Right lobe of liver (tissue), 6 donors: ENCODE results near the gene OTUD5. TPM values are rescaled to one million over a fixed set of nuclear protein-coding genes. Genes with fewer than 3 reads are reported as not detected.

Experiments
- ATAC-seq, 4 donors: fragments of 200-7000 bp; cut with Tn5 transposase; one replicate each; pipeline ENCODE4 v1.9.1; 2020; ENCODE audit warnings: mild to moderate bottlenecking in 4 of 4, moderate library complexity in 4 of 4
- DNase-seq, 3 donors: peaks; one replicate each; pipeline ENCODE4 v3.0.0-alpha.2; 2020
- H3K27ac ChIP-seq, 3 donors: fragments of 200-600 bp; one replicate each; pipeline ENCODE4 v1.8.0; 2022
- H3K27me3 ChIP-seq, 2 donors: fragments of 200-600 bp; one replicate each; pipeline ENCODE4 v1.8.0; 2022
- H3K36me3 ChIP-seq, 4 donors: fragments of 200-600 bp; sonication (generic) in 1 of 4; one replicate each; pipeline versions ENCODE4 v1.5.1 to v1.8.0; 2017 to 2022; ENCODE audit warnings: control low read depth in 1 of 4
- H3K4me1 ChIP-seq, 4 donors: fragments of 200-600 bp; sonication (generic) in 1 of 4; one replicate each; pipeline versions ENCODE4 v1.5.1 to v1.8.0; 2017 to 2022; ENCODE audit warnings: control low read depth in 1 of 4
- H3K4me3 ChIP-seq, 3 donors: fragments of 200-600 bp; one replicate each; pipeline ENCODE4 v1.8.0; 2022
- H3K9me3 ChIP-seq, 4 donors: fragments of 200-600 bp; sonication (generic) in 1 of 4; one replicate each; pipeline versions ENCODE4 v1.5.1 to v1.8.0; 2017 to 2022; ENCODE audit warnings: control low read depth in 1 of 4
- POLR2A ChIP-seq: fragments of 450-650 bp; IDR thresholded peaks from one replicate; pipeline ENCODE4 v1.6.1; 2017; ENCODE audit warnings: antibody characterized with exemption, mild to moderate bottlenecking
- WGBS: methylation state at CpG from one replicate; pipeline ENCODE4 v1.1.6; 2018; ENCODE audit warnings: low coverage, low lambda C conversion rate; ENCODE audit not compliant: insufficient coverage; ENCODE audit errors: missing lambda C conversion rate; 5-methylcytosine and 5-hydroxymethylcytosine counted together
- intact Hi-C, 2 donors: fragments of 100-400 bp; cut with DNase I; formaldehyde crosslinking; loops; one replicate each; pipeline versions ENCODE4 v1.11.2 to v1.14.1; 2022
- total RNA-seq, 6 experiments: library from RNA; depleted of rRNA in 2 of 6; stranded (reverse); fragments of >200 nt in 2 of 6; fragmentation: NEBNext Ultra II Directional in 3 of 6; extraction: Animal tissue kit (Norgen Biotek cat#: 25700) in 3 of 6; gene quantifications; one replicate each; pipeline versions ENCODE4 v1.1.0 to v1.2.4, GENCODE V29; 2016 to 2023
- TF ChIP-seq, protein P1 (sequence below), 4 donors: fragments of 200-600 bp in 3 of 4; fragments of 450-650 bp in 1 of 4; IDR thresholded peaks; one replicate each; pipeline versions ENCODE4 v1.5.1 to v1.8.0; 2016 to 2022; ENCODE audit warnings: antibody characterized with exemption in 4 of 4, mild to moderate bottlenecking in 2 of 4
- donor health status: DM: no; HTN: yes; CAD: no.
- donor health status: DM: no; HTN: no; CAD: no.
- donor health status: DM: no; HTN: no; CAD: no.
- donor health status: DM: no; HTN: yes; CAD: no.
- donor health status: DM: no; HTN: yes; CAD: no.

Gene OTUD5
- total RNA-seq, 6 experiments from 2014 or later, result 14.4 to 24.1 (median 21.6) TPM

- no peaks in the 10 kb centered on the region for H3K4me1 ChIP-seq
- TF ChIP-seq, protein P1, sequence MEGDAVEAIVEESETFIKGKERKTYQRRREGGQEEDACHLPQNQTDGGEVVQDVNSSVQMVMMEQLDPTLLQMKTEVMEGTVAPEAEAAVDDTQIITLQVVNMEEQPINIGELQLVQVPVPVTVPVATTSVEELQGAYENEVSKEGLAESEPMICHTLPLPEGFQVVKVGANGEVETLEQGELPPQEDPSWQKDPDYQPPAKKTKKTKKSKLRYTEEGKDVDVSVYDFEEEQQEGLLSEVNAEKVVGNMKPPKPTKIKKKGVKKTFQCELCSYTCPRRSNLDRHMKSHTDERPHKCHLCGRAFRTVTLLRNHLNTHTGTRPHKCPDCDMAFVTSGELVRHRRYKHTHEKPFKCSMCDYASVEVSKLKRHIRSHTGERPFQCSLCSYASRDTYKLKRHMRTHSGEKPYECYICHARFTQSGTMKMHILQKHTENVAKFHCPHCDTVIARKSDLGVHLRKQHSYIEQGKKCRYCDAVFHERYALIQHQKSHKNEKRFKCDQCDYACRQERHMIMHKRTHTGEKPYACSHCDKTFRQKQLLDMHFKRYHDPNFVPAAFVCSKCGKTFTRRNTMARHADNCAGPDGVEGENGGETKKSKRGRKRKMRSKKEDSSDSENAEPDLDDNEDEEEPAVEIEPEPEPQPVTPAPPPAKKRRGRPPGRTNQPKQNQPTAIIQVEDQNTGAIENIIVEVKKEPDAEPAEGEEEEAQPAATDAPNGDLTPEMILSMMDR (IDR thresholded peaks at IDR 0.05), result no peak
- TF ChIP-seq POLR2A, result no peak
- WGBS, result 20% methylated on average over 14 of the region's 28 CpGs
- H3K27me3 ChIP-seq, result no peaks in the 10 kb centered on the region
- peak; percentile 9 to 45 (median 24) for ATAC-seq
- H3K36me3 ChIP-seq, result peaks cover 0 to 12% (median 6%) of the 10 kb centered on the region in 4 donors
- H3K27ac ChIP-seq, result no peak within 1 kb of the TSS
- no peaks in the 10 kb centered on the region for H3K9me3 ChIP-seq
- intact Hi-C loops, result no loop called here
- DNase-seq, result no peak
- no peak within 1 kb of the TSS for H3K4me3 ChIP-seq
Measured at GRCh38 chrX:48971249-48972219, 14.1 kb upstream of the OTUD5 start, which contains the start of gene KCND1. Gene KCND1, minus strand, starts transcription at chrX:48971844. Its CDS starts 1,573 bp downstream, at chrX:48970271.

DNA sequence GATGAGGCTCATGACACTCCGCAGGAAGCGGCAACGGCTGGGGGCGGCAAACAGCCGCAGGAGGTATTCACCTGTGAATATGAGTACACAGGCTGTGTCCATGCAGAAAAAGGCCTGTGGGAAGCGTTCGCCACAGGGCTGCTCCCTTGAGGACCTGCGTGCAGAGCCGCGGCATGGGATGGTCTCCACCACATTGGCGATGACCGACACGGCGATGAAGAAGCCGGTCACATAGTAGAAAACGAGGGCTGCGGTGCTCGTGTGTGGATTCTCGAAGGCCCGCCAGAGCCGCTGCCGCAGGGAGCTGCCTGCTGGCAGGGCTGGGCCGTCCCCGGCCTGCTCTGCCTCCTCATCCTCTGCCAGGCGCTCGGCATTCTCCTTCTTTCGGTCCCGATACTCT is 12.1 kb upstream of the OTUD5 start:
- Histone ChIP-seq H3K27ac (no peak overlapping the region), H3K9me3 (no peaks in the 10 kb centered on the region), H3K36me3 (no peaks in the 10 kb centered on the region), H3K27me3 (no peaks in the 10 kb centered on the region), H3K4me3 (no peak overlapping the region), H3K4me1 (no peaks in the 10 kb centered on the region)
- no peak for TF ChIP-seq POLR2A
- TF ChIP-seq, protein P1 (IDR thresholded peaks at IDR 0.05), result no peak
- intact Hi-C loops, result no loop called here
- 80% methylated on average over 1 of the region's 28 CpGs for WGBS
- no peak for ATAC-seq
- DNase-seq, result no peak

GRCh38 chrX:48968377-48968776 is 11.0 kb upstream of the OTUD5 start:
- WGBS, result 33% methylated on average over 1 of the region's 1 CpG
- DNase-seq, result no peak

DNA sequence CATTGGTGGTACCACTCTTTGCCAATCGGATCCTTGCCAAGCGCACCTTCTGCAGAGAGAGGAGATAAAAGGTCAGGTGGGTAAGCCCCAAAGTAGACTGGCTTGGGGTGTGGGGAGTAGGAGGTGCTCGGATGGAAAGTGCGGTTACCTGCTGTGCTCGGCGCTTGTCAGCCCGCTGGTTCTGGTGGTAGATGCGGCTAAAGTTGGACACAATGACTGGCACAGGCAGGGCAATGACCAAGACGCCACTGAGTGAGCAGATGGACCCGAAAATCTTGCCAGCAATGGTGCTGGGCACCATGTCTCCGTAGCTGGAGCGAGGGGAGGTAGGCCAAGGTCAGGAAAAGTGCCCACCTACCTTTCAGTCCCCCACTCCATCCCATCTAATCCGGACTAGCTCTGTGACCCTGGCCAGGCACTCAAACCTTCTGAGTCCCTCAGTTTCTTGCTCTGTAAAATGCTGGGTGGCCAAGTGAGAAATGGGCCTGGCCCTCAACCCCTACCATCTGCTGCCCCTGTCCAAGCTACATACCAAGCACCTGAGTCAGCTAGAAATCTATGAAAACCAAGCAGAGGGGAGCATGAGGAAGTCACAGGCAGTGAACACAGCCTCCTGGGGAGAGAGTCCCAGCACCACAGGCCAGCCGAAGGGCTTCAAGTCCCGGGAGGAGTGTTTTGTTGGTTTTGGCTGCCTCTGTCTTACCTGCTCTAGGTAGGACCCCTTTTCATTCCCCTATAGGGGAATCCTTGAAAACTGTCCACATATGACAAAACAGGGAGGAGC is 9.6 kb upstream of the OTUD5 start:
- DNase-seq (no peak), ATAC-seq (no peak)
- H3K36me3 ChIP-seq, result no peaks in the 10 kb centered on the region
- intact Hi-C loops, result no loop called here
- 72% methylated on average over 5 of the region's 15 CpGs for WGBS
- no peak for TF ChIP-seq POLR2A
- TF ChIP-seq, protein P1 (IDR thresholded peaks at IDR 0.05), result no peak
- no peak overlapping the region for H3K4me3 ChIP-seq
- H3K27ac ChIP-seq, result no peak overlapping the region
- H3K9me3 ChIP-seq, result no peaks in the 10 kb centered on the region
- H3K4me1 ChIP-seq, result no peaks in the 10 kb centered on the region
- H3K27me3 ChIP-seq, result no peaks in the 10 kb centered on the region

More at GRCh38 chrX:48968377-48968776, 11.0 kb upstream of the OTUD5 start:
- Histone ChIP-seq H3K36me3 (no peaks in the 10 kb centered on the region), H3K27ac (no peak overlapping the region), H3K4me3 (no peak overlapping the region), H3K9me3 (no peaks in the 10 kb centered on the region), H3K27me3 (no peaks in the 10 kb centered on the region), H3K4me1 (no peaks in the 10 kb centered on the region)
- intact Hi-C loops, result no loop called here
- no peak for TF ChIP-seq POLR2A
- TF ChIP-seq, protein P1 (IDR thresholded peaks at IDR 0.05), result no peak
- no peak for ATAC-seq
